Germinal center (tissue), 1 donor: ENCODE results near the gene FIGNL2.
A peak's percentile ranks its signal among the peaks of the same experiment; 100 is the strongest.
"Not testable (repeated sequence)": the region's sequence is repeated elsewhere in the genome, so short reads cannot be mapped to it uniquely, and the experiment has no call there.

Experiments
- DNase-seq: peaks from one replicate; pipeline ENCODE4 v3.0.0; 2012; ENCODE audit warnings: mixed read lengths, low spot score

FIGNL2 gene

GRCh38 chr12:51836041-51836826, 12.3 kb downstream of the FIGNL2 start:
- no peak for DNase-seq

- no peak for DNase-seq
Measured at GRCh38 chr12:51834411-51834810, 14.1 kb downstream of the FIGNL2 start.

- DNase-seq = no peak
Measured at GRCh38 chr12:51833448-51834227, 14.9 kb downstream of the FIGNL2 start.

GRCh38 chr12:51832354-51833107, 16.0 kb downstream of the FIGNL2 start:
- DNase-seq = no peak

- DNase-seq = not testable (repeated sequence)
Measured at GRCh38 chr12:51831817-51832216, 16.7 kb downstream of the FIGNL2 start.

GRCh38 chr12:51829641-51830040, 18.9 kb downstream of the FIGNL2 start:
- no peak for DNase-seq

- DNase-seq = no peak
Measured at GRCh38 chr12:51829011-51829481, 19.5 kb downstream of the FIGNL2 start.

- DNase-seq = no peak
Measured at GRCh38 chr12:51827925-51828818, 20.3 kb downstream of the FIGNL2 start.

GRCh38 chr12:51826881-51827280, 21.6 kb downstream of the FIGNL2 start:
- DNase-seq = no peak

GRCh38 chr12:51825216-51825615, 23.3 kb downstream of the FIGNL2 start:
- DNase-seq = no peak

GRCh38 chr12:51823875-51824565, 24.5 kb downstream of the FIGNL2 start:
- no peak for DNase-seq

GRCh38 chr12:51822956-51823355, 25.6 kb downstream of the FIGNL2 start:
- DNase-seq = no peak

- DNase-seq = no peak
Measured at GRCh38 chr12:51822261-51822616, 26.3 kb downstream of the FIGNL2 start.

- DNase-seq = peak; percentile 28
Measured at GRCh38 chr12:51821440-51822260, 26.9 kb downstream of the FIGNL2 start.

- peak; percentile 85 for DNase-seq
Measured at GRCh38 chr12:51820526-51821439, 27.7 kb downstream of the FIGNL2 start.

- no peak for DNase-seq
Measured at GRCh38 chr12:51819736-51820525, 28.6 kb downstream of the FIGNL2 start.

- no peak for DNase-seq
Measured at GRCh38 chr12:51818566-51819300, 29.8 kb downstream of the FIGNL2 start.
